Right lobe of liver (tissue), 4 donors: ENCODE results near the gene TCAP.

Source experiments
- POLR2A ChIP-seq: fragments of 450-650 bp; IDR thresholded peaks from one replicate; pipeline ENCODE4 v1.6.1; 2017; ENCODE audit warnings: antibody characterized with exemption, mild to moderate bottlenecking
- TF ChIP-seq, protein P1 (sequence below), 4 donors: fragments of 200-600 bp in 3 of 4; fragments of 450-650 bp in 1 of 4; IDR thresholded peaks; one replicate each; pipeline versions ENCODE4 v1.5.1 to v1.8.0; 2016 to 2022; ENCODE audit warnings: antibody characterized with exemption in 4 of 4, mild to moderate bottlenecking in 2 of 4
- donor health status: DM: no; HTN: no; CAD: no.
- donor health status: DM: no; HTN: no; CAD: no.
- donor health status: DM: no; HTN: yes; CAD: no.

GRCh38 chr17:39628655-39629493 lies 36.3 kb upstream of the TCAP start:
- TF ChIP-seq, protein P1, sequence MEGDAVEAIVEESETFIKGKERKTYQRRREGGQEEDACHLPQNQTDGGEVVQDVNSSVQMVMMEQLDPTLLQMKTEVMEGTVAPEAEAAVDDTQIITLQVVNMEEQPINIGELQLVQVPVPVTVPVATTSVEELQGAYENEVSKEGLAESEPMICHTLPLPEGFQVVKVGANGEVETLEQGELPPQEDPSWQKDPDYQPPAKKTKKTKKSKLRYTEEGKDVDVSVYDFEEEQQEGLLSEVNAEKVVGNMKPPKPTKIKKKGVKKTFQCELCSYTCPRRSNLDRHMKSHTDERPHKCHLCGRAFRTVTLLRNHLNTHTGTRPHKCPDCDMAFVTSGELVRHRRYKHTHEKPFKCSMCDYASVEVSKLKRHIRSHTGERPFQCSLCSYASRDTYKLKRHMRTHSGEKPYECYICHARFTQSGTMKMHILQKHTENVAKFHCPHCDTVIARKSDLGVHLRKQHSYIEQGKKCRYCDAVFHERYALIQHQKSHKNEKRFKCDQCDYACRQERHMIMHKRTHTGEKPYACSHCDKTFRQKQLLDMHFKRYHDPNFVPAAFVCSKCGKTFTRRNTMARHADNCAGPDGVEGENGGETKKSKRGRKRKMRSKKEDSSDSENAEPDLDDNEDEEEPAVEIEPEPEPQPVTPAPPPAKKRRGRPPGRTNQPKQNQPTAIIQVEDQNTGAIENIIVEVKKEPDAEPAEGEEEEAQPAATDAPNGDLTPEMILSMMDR (IDR thresholded peaks at IDR 0.05): no peak
- TF ChIP-seq POLR2A: no peak
